Measurements from ENCODE around the gene IMMP2L. TPM values are rescaled to one million over a fixed set of nuclear protein-coding genes. Genes with fewer than 3 reads are reported as not detected.

The IMMP2L gene
- total and polyA plus RNA-seq, 2 of the 8 experiments (the other 6 are each of a cell fraction or from before 2014, with no cell fraction given): 2.3 to 10.1 TPM

- TF ChIP-seq EP300 (IDR thresholded peaks at IDR 0.05; ENCODE audit: borderline replicate concordance in 1 of 2, low read depth in 2 of 2, low read length in 2 of 2): no peak
- TF ChIP-seq BCL11A (IDR thresholded peaks at IDR 0.05; ENCODE audit: low read depth in 2 of 2, low read length in 2 of 2): no peak
- no peak for TF ChIP-seq CBX8 (IDR thresholded peaks at IDR 0.05; ENCODE audit: borderline replicate concordance, low read depth, low read length)
- no peak for TF ChIP-seq NANOG (IDR thresholded peaks at IDR 0.05; ENCODE audit: insufficient read depth, low read depth, low read length, poor library complexity, severe bottlenecking)
- no peak for TF ChIP-seq CREB1 (IDR thresholded peaks at IDR 0.05)
- no peak for TF ChIP-seq POU5F1 (IDR thresholded peaks at IDR 0.05; ENCODE audit: low read depth, low read length)
These were observed 802.0 kb downstream of the IMMP2L start (continued) for GRCh38 chr7:110760341-110760740.

All from H1 (cell line).